ENCODE results near the gene ACP2.

DNA sequence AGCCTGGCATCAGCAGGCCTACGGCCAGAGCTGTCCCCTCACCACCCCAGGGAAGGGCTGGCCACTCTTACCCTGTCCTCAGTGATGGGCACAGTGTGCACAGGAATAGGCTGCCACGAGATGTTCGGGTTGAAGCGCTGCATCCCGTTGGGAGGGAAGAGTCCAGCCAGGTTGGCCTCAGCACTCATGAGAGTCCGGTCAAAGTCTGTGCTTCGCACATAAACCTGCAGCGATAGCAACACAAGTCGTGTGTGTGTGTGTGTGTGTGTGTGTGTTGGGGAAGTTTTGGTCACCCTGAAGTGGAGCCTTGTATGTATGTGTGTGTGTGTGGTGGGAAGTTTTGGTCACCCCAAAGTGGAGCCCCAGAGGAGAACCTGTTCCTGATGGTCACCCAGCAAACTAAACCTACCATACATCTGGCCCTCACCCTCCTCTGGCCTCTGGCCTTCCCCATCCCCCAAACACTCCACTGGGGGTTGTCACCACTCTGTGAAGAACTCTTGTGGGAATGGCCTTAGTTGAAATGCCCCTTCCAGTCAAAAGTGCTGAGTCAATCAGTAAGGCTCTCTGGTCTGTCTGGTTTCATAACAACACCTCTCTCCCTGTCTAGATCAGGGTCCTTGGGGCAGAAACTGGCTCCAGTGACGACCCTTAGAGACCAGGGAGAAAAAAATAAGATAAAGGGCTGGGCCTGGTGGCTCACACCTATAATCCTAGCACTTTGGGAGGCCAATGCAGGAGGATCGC, 2.8 kb downstream of the ACP2 start:
- TF ChIP-seq, protein P1, sequence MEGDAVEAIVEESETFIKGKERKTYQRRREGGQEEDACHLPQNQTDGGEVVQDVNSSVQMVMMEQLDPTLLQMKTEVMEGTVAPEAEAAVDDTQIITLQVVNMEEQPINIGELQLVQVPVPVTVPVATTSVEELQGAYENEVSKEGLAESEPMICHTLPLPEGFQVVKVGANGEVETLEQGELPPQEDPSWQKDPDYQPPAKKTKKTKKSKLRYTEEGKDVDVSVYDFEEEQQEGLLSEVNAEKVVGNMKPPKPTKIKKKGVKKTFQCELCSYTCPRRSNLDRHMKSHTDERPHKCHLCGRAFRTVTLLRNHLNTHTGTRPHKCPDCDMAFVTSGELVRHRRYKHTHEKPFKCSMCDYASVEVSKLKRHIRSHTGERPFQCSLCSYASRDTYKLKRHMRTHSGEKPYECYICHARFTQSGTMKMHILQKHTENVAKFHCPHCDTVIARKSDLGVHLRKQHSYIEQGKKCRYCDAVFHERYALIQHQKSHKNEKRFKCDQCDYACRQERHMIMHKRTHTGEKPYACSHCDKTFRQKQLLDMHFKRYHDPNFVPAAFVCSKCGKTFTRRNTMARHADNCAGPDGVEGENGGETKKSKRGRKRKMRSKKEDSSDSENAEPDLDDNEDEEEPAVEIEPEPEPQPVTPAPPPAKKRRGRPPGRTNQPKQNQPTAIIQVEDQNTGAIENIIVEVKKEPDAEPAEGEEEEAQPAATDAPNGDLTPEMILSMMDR (conservative IDR thresholded peaks at IDR 0.05; ENCODE audit: low read length) = no peak
- no peak for TF ChIP-seq EZH2phosphoT487 (IDR thresholded peaks at IDR 0.05; ENCODE audit: borderline replicate concordance, low read depth, low read length)

All from OCI-LY7 (cell line).